ENCODE results near the gene PJVK. TPM values are rescaled to one million over a fixed set of nuclear protein-coding genes. Genes with fewer than 3 reads are reported as not detected.

The PJVK gene
- total and polyA plus RNA-seq, 2 of the 13 experiments (the other 11 are each of a cell fraction or from before 2014, with no cell fraction given), result 1.2 to 2.6 TPM

DNA sequence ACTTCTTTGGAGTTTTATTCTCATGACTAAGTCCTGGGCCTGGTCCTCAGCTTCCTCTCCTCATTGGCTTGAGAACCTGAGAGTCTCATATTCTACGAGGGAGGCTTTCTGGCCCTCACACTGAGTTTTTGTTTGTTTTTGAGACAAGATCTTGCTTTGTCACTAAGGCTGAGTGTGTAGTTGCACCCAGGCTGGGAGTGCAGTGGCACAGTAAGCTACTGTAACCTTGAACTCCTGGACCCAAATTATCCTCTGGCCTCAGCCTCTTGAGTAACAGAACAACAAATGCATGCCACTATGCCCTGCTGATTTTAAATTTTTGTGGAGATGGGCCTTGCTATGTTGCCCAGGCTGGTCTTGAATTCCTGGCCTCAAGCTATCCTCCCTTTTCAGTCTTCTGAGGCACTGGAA lies 22.8 kb upstream of the PJVK start (continued):
- no peak for TF ChIP-seq ZNF142 (CRISPR knock-in tag; IDR thresholded peaks at IDR 0.05)
- no peak for TF ChIP-seq ATF3 (CRISPR knock-in tag; IDR thresholded peaks at IDR 0.05)
- no peak for TF ChIP-seq ZNF251 (CRISPR knock-in tag; IDR thresholded peaks at IDR 0.05)
- no peak for TF ChIP-seq AGO2 (optimal IDR thresholded peaks at IDR 0.05; ENCODE audit: low read depth, low read length)
- TF ChIP-seq RFX5 (IDR thresholded peaks at IDR 0.05; ENCODE audit: low read depth, low read length), result no peak
- peak; percentile 95 for TF ChIP-seq SALL1 (CRISPR knock-in tag; IDR thresholded peaks at IDR 0.05)
- peak; percentile 96 for TF ChIP-seq GATAD2A (CRISPR knock-in tag; IDR thresholded peaks at IDR 0.05)
- 0 out of 2 replicates have a peak, but pooled peaks have one; percentile 58 for TF ChIP-seq ARID2 (CRISPR knock-in tag; IDR thresholded peaks at IDR 0.05; ENCODE audit: borderline replicate concordance)
- TF ChIP-seq BCL6 (CRISPR knock-in tag; IDR thresholded peaks at IDR 0.05), result peak; percentile 76
- peak; percentile 84 for TF ChIP-seq ZNF770 (CRISPR knock-in tag; IDR thresholded peaks at IDR 0.05)
- peak; percentile 68; the same call in 1 of the 2 replicates for TF ChIP-seq KAT8 (CRISPR knock-in tag; IDR thresholded peaks at IDR 0.05)
- peak; percentile 67 for TF ChIP-seq GATAD1 (CRISPR knock-in tag; IDR thresholded peaks at IDR 0.05)
- TF ChIP-seq NR2F2 (IDR thresholded peaks at IDR 0.05; ENCODE audit: borderline replicate concordance, low read depth), result 0 out of 2 replicates have a peak, but pooled peaks have one; percentile 34
- 0 out of 2 replicates have a peak, but pooled peaks have one; percentile 33 for TF ChIP-seq NFIC (IDR thresholded peaks at IDR 0.05; ENCODE audit: low read length)
- TF ChIP-seq HMG20B (CRISPR knock-in tag; conservative IDR thresholded peaks at IDR 0.05), result peak; percentile 35; the same call in 1 of the 2 replicates
- TF ChIP-seq ZKSCAN8 (CRISPR knock-in tag; IDR thresholded peaks at IDR 0.05; ENCODE audit: borderline replicate concordance), result peak; percentile 33; the same call in 1 of the 2 replicates
- peak; percentile 53; the same call in 1 of the 2 replicates for TF ChIP-seq SPEN (CRISPR knock-in tag; IDR thresholded peaks at IDR 0.05; ENCODE audit: low read depth)
- TF ChIP-seq CBFB (CRISPR knock-in tag; IDR thresholded peaks at IDR 0.05), result no peak
- TF ChIP-seq SOX13 (IDR thresholded peaks at IDR 0.05), result peak; percentile 54; the same call in 1 of the 2 replicates
- TF ChIP-seq SOX13 (CRISPR knock-in tag; conservative IDR thresholded peaks at IDR 0.05 in 1 of 2, IDR thresholded peaks at IDR 0.05 in 1 of 2), result peak in 1 of 2 experiments; percentile 80; a peak in 2 of 4 replicates
- TF ChIP-seq MIER2 (CRISPR knock-in tag; IDR thresholded peaks at IDR 0.05), result peak; percentile 69
- peak; percentile 99 for TF ChIP-seq HNF4A (CRISPR knock-in tag; IDR thresholded peaks at IDR 0.05)
